HepG2 (cell line): Measurements from ENCODE around the gene GMPPA. TPM values are rescaled to one million over a fixed set of nuclear protein-coding genes. Genes with fewer than 3 reads are reported as not detected.
A peak's percentile ranks its signal among the peaks of the same experiment; 100 is the strongest.

ENCODE experiments used
- CAMTA2 ChIP-seq: sonication (generic); formaldehyde crosslinking; IDR thresholded peaks from 2 replicates; pipeline ENCODE4 v1.4.0; 2020; ENCODE audit warnings: mild to moderate bottlenecking, missing genetic modification reagents, borderline replicate concordance
- EED ChIP-seq: sonication (generic); formaldehyde crosslinking; IDR thresholded peaks from 2 replicates; pipeline ENCODE4 v1.5.0; 2020; ENCODE audit warnings: mild to moderate bottlenecking, missing genetic modification reagents
- MIER2 ChIP-seq: IDR thresholded peaks from 2 replicates; pipeline ENCODE4 v1.6.1; 2016; ENCODE audit warnings: missing biosample characterization, missing genetic modification reagents
- NR3C1 ChIP-seq: sonication (generic); formaldehyde crosslinking; IDR thresholded peaks from 2 replicates; pipeline ENCODE4 v1.4.0; 2020; ENCODE audit warnings: missing genetic modification reagents
- PTBP1 ChIP-seq: fragments of 200-400 bp; formaldehyde crosslinking; IDR thresholded peaks from 2 replicates; pipeline ENCODE4 v1.6.1; 2018; ENCODE audit warnings: low read length, low read depth; ENCODE audit not compliant: poor library complexity, severe bottlenecking
- RBFOX2 ChIP-seq: fragments of 200-400 bp; formaldehyde crosslinking; IDR thresholded peaks from 2 replicates; pipeline ENCODE4 v1.6.1; 2017; ENCODE audit warnings: low read depth, mild to moderate bottlenecking, low read length
- TAF15 ChIP-seq: fragments of 200-400 bp; formaldehyde crosslinking; IDR thresholded peaks from one replicate; pipeline ENCODE4 v1.6.1; 2018; ENCODE audit warnings: mild to moderate bottlenecking, low read depth, low read length; ENCODE audit not compliant: poor library complexity, severe bottlenecking
- TBX2 ChIP-seq: sonication (generic); formaldehyde crosslinking; IDR thresholded peaks from 2 replicates; pipeline ENCODE4 v1.5.0; 2020; ENCODE audit warnings: missing genetic modification reagents, mild to moderate bottlenecking, borderline replicate concordance
- TFDP2 ChIP-seq: sonication (generic); formaldehyde crosslinking; IDR thresholded peaks from 2 replicates; pipeline ENCODE4 v1.4.0; 2020; ENCODE audit warnings: missing genetic modification reagents
- ZBTB34 ChIP-seq: sonication (generic); formaldehyde crosslinking; IDR thresholded peaks from 2 replicates; pipeline ENCODE4 v1.8.0; 2022; ENCODE audit warnings: mild to moderate bottlenecking, missing genetic modification reagents
- ZBTB7B ChIP-seq: sonication (generic); formaldehyde crosslinking; IDR thresholded peaks from 2 replicates; pipeline ENCODE4 v1.4.0; 2020; ENCODE audit warnings: missing genetic modification reagents
- ZMYM3 ChIP-seq: sonication (generic); formaldehyde crosslinking; IDR thresholded peaks from 2 replicates; pipeline ENCODE4 v1.5.1; 2020; ENCODE audit warnings: mild to moderate bottlenecking, missing genetic modification reagents
- ZNF264 ChIP-seq: sonication (generic); formaldehyde crosslinking; IDR thresholded peaks from 2 replicates; pipeline ENCODE4 v1.4.0; 2020; ENCODE audit warnings: missing genetic modification reagents
- ZNF326 ChIP-seq: sonication (generic); formaldehyde crosslinking; IDR thresholded peaks from 2 replicates; pipeline ENCODE4 v1.4.0; 2020; ENCODE audit warnings: missing genetic modification reagents, borderline replicate concordance
- ZNF367 ChIP-seq: sonication (generic); formaldehyde crosslinking; IDR thresholded peaks from 2 replicates; pipeline ENCODE4 v1.4.0; 2020; ENCODE audit warnings: missing genetic modification reagents, borderline replicate concordance
- ZNF567 ChIP-seq: sonication (generic); formaldehyde crosslinking; IDR thresholded peaks from 2 replicates; pipeline ENCODE4 v1.8.1; 2023; ENCODE audit warnings: mild to moderate bottlenecking, missing genetic modification reagents, borderline replicate concordance
- ZNF7 ChIP-seq: IDR thresholded peaks from 2 replicates; pipeline ENCODE4 v1.6.1; 2016; ENCODE audit warnings: missing biosample characterization, missing genetic modification reagents
- ZNF724P ChIP-seq: sonication (generic); formaldehyde crosslinking; IDR thresholded peaks from 2 replicates; pipeline ENCODE4 v1.8.0; 2022; ENCODE audit warnings: missing genetic modification reagents, borderline replicate concordance
- polyA plus RNA-seq, 8 experiments: library from polyadenylated mRNA; depleted of rRNA in 3 of 8; stranded (reverse) in 7 of 8; unstranded in 1 of 8; fragments of >200 nt; fragmentation: Illumina TruSeq in 4 of 8; extraction: Trizol in 4 of 8; gene quantifications; 2 replicates each; pipeline versions ENCODE4 v1.2.1 to v1.2.3, GENCODE V29; 2011 to 2016; ENCODE audit warnings: low read depth in 4 of 8, missing spikeins in 1 of 8, mixed read lengths in 1 of 8; ENCODE audit not compliant: insufficient read depth in 1 of 8
- total RNA-seq, 5 experiments: library from RNA; depleted of rRNA; stranded (reverse); fragments of >200 nt; fragmentation: Illumina TruSeq; extraction: Trizol; gene quantifications; 2 replicates each; pipeline ENCODE4 v1.2.3, GENCODE V29; 2016; ENCODE audit warnings: low read depth in 1 of 5
- TF ChIP-seq, protein P1 (sequence below): sonication (generic); formaldehyde crosslinking; IDR thresholded peaks from 2 replicates; pipeline ENCODE4 v1.4.0; 2020; ENCODE audit warnings: missing genetic modification reagents, borderline replicate concordance
- TF ChIP-seq, protein P2 (sequence below): sonication (generic); formaldehyde crosslinking; IDR thresholded peaks from 2 replicates; pipeline ENCODE4 v1.4.0; 2020; ENCODE audit warnings: low read depth, missing genetic modification reagents

The GMPPA gene
- total and polyA plus RNA-seq, 2 of the 13 experiments (the other 11 are each of a cell fraction or from before 2014, with no cell fraction given) = 81.1 to 106 TPM

GRCh38 chr2:219543596-219544358, 45.1 kb downstream of the GMPPA start, which contains the start of the genes CHPF and TMEM198 (continued):
- TF ChIP-seq, protein P1, sequence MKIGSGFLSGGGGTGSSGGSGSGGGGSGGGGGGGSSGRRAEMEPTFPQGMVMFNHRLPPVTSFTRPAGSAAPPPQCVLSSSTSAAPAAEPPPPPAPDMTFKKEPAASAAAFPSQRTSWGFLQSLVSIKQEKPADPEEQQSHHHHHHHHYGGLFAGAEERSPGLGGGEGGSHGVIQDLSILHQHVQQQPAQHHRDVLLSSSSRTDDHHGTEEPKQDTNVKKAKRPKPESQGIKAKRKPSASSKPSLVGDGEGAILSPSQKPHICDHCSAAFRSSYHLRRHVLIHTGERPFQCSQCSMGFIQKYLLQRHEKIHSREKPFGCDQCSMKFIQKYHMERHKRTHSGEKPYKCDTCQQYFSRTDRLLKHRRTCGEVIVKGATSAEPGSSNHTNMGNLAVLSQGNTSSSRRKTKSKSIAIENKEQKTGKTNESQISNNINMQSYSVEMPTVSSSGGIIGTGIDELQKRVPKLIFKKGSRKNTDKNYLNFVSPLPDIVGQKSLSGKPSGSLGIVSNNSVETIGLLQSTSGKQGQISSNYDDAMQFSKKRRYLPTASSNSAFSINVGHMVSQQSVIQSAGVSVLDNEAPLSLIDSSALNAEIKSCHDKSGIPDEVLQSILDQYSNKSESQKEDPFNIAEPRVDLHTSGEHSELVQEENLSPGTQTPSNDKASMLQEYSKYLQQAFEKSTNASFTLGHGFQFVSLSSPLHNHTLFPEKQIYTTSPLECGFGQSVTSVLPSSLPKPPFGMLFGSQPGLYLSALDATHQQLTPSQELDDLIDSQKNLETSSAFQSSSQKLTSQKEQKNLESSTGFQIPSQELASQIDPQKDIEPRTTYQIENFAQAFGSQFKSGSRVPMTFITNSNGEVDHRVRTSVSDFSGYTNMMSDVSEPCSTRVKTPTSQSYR (CRISPR knock-in tag) = peak; percentile 56; the same call in 1 of the 2 replicates
- TF ChIP-seq PTBP1 = peak; percentile 26
- peak; percentile 91 for TF ChIP-seq TAF15
- TF ChIP-seq TBX2 = peak; percentile 39; the same call in 1 of the 2 replicates
- 0 out of 2 replicates have a peak, but pooled peaks have one; percentile 27 for TF ChIP-seq ZNF7 (CRISPR knock-in tag)
- peak; percentile 99 for TF ChIP-seq MIER2 (CRISPR knock-in tag)
- TF ChIP-seq ZBTB7B (CRISPR knock-in tag) = peak; percentile 37; the same call in 1 of the 2 replicates
- TF ChIP-seq, protein P2, sequence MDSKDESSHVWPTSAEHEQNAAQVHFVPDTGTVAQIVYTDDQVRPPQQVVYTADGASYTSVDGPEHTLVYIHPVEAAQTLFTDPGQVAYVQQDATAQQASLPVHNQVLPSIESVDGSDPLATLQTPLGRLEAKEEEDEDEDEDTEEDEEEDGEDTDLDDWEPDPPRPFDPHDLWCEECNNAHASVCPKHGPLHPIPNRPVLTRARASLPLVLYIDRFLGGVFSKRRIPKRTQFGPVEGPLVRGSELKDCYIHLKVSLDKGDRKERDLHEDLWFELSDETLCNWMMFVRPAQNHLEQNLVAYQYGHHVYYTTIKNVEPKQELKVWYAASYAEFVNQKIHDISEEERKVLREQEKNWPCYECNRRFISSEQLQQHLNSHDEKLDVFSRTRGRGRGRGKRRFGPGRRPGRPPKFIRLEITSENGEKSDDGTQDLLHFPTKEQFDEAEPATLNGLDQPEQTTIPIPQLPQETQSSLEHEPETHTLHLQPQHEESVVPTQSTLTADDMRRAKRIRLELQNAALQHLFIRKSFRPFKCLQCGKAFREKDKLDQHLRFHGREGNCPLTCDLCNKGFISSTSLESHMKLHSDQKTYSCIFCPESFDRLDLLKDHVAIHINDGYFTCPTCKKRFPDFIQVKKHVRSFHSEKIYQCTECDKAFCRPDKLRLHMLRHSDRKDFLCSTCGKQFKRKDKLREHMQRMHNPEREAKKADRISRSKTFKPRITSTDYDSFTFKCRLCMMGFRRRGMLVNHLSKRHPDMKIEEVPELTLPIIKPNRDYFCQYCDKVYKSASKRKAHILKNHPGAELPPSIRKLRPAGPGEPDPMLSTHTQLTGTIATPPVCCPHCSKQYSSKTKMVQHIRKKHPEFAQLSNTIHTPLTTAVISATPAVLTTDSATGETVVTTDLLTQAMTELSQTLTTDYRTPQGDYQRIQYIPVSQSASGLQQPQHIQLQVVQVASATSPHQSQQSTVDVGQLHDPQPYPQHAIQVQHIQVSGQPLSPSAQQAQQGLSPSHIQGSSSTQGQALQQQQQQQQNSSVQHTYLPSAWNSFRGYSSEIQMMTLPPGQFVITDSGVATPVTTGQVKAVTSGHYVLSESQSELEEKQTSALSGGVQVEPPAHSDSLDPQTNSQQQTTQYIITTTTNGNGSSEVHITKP (CRISPR knock-in tag) = peak; percentile 98
- TF ChIP-seq ZBTB34 = peak; percentile 20; the same call in 1 of the 2 replicates
- TF ChIP-seq ZNF724P (CRISPR knock-in tag) = peak; percentile 87
- TF ChIP-seq CAMTA2 (CRISPR knock-in tag) = peak; percentile 69; the same call in 1 of the 2 replicates
- TF ChIP-seq ZMYM3 (CRISPR knock-in tag) = 0 out of 2 replicates have a peak, but pooled peaks have one; percentile 37
- TF ChIP-seq ZNF567 (CRISPR knock-in tag) = no peak; the same call in 1 of the 2 replicates
- TF ChIP-seq ZNF264 (CRISPR knock-in tag) = peak; percentile 95
- 0 out of 2 replicates have a peak, but pooled peaks have one; percentile 25 for TF ChIP-seq ZNF326 (CRISPR knock-in tag)
- no peak for TF ChIP-seq EED (CRISPR knock-in tag)
- TF ChIP-seq RBFOX2 = peak; percentile 92
- TF ChIP-seq NR3C1 (CRISPR knock-in tag) = no peak
- peak; percentile 56; the same call in 1 of the 2 replicates for TF ChIP-seq TFDP2 (CRISPR knock-in tag)
- TF ChIP-seq ZNF367 (CRISPR knock-in tag) = peak; percentile 93
